ENCODE data around the gene TAOK2.
A peak's percentile ranks its signal among the peaks of the same experiment; 100 is the strongest.

Gene TAOK2

DNA sequence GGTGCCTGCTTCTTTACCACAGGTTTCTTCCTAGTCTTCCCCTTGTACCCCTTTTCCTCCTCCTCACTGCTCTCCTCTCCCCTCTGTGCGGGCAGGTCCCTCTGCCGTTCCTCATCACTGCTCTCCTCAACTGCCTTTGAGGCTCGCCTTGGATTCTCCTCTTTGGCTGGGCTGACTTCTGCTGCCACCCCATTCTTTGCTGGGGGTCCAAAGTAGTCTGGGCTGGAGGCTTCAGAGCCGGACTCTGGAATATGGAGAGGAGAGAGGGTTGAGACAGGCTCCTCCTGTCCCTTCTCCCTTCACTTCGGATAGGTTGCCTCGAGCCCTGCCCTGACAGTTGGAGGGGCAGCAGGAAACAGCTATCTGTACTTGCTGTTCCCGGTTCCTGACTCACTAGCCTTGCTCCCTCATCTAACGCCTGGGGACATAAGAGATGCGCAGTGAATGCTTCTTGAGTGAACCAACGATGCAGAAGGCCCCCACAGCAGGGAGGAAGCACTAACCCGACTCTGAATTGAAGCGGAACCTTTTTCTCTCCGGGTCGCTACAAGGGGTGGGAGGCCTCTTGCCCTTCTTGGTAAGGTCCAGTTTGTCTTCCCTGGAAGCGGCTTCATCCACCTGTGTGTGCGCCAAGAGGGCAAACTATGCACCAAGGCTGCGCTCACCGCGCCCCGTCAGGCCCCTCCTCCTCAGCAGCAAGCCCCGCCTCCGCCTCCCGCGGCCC is 21.1 kb downstream of the TAOK2 start:
- H3K27ac ChIP-seq (ENCODE audit: insufficient read depth, low read length, poor library complexity, severe bottlenecking), result peak overlapping the region; percentile 99
- H3K4me1 ChIP-seq (ENCODE audit: control insufficient read depth, insufficient read depth, low read length, poor library complexity, severe bottlenecking), result peaks cover 17% of the 10 kb centered on the region
- H3K27me3 ChIP-seq (replicated peaks; ENCODE audit: control insufficient read depth, insufficient read depth, low read length, poor library complexity, severe bottlenecking), result no peaks in the 10 kb centered on the region
- H3K36me3 ChIP-seq (ENCODE audit: control insufficient read depth, insufficient read depth, low read length), result peaks cover 38% of the 10 kb centered on the region
- peak overlapping the region; percentile 96 for H3K4me3 ChIP-seq (ENCODE audit: insufficient read depth, low read depth, low read length, poor library complexity, severe bottlenecking)
- no peaks in the 10 kb centered on the region for H3K9me3 ChIP-seq (ENCODE audit: control insufficient read depth, low read length)
- peak in 1 of 3 donors; percentile 53 for DNase-seq

DNA sequence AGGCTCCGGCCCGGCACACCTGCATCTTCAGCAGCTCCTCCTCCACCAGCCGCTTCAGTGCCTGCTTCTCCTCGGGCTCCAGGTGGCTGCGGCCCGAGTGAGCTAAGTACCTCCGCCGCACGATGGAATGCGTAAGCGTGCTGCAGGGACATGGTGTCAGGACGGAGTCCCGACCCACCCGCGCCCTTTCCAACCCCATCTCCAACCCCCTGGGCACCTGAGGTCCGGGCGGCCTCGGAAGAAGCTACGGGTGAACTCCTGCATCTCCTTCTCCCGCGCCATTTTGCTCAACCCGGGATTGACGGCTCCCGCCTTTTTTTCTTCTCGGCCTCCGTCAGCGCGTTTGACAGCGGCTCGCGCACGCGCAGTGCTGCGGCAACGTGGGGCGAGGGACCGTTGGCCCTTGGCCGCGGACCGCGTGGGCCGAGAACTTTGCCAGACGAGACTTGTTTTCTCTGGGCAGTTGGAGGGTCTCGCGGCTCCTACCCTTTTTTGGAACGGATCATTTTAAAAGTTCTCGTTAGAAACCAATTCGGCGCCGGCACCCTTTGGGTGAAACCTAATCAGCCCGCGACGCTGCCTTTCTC is 21.7 kb downstream of the TAOK2 start, which contains the start of gene HIRIP3:
HIRIP3 (minus strand) TSS at position 294 of the 587 bp plus-strand sequence; CDS start at position 282, 12 bp downstream.
- Histone ChIP-seq H3K27ac (ENCODE audit: insufficient read depth, low read length, poor library complexity, severe bottlenecking) (peak within 1 kb of the TSS; percentile 99), H3K4me1 (ENCODE audit: control insufficient read depth, insufficient read depth, low read length, poor library complexity, severe bottlenecking) (peaks cover 17% of the 10 kb centered on the region), H3K36me3 (ENCODE audit: control insufficient read depth, insufficient read depth, low read length) (peaks cover 40% of the 10 kb centered on the region), H3K4me3 (ENCODE audit: insufficient read depth, low read depth, low read length, poor library complexity, severe bottlenecking) (peak within 1 kb of the TSS; percentile 96), H3K27me3 (replicated peaks; ENCODE audit: control insufficient read depth, insufficient read depth, low read length, poor library complexity, severe bottlenecking) (no peaks in the 10 kb centered on the region), H3K9me3 (ENCODE audit: control insufficient read depth, low read length) (no peaks in the 10 kb centered on the region)
- DNase-seq, result peak; percentile 74 to 84 (median 78)

DNA sequence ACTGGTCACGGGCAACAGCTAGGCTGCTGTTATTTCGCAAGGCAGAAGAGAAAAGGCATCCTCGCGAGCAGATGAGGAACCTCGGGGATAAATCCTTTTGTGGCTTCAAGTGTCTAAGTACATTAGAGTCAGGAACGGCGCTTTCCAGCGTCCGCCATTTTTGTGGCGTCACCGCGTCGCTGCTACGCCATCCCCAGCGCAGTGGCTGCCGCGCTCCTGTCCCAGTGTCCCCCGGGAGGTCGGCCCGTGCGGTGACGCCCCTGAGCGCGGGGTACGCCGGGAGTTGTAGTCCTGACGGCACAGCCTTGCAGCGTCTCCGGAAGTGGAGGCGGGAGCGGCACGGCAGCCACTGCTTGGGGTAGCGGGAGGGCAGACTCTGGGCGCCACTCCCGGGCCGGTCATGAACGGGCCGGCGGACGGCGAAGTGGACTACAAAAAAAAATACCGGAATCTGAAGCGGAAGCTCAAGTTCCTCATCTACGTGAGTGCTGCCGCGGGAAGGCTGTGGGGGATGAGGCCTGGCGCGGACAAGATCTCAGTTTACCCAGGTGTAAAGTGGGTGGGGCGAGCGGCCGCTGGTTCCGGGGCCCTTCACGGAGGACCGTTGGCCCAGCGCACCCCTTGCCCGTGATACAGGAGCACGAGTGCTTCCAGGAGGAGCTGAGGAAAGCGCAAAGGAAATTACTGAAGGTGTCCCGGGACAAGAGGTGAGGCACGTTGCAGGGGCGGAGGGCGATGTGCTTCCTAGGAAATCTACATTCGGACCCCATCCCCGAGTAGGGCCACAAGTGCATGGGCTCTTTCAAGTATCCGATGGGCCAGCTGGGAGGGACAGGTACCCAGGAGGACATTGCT is 22.5 kb downstream of the TAOK2 start, which contains the start of gene INO80E:
INO80E (plus strand) TSS at position 331 of the 855 bp plus-strand sequence; CDS start at position 401, 70 bp downstream.
- peak within 1 kb of the TSS; percentile 99 for H3K27ac ChIP-seq (ENCODE audit: insufficient read depth, low read length, poor library complexity, severe bottlenecking)
- no peaks in the 10 kb centered on the region for H3K27me3 ChIP-seq (replicated peaks; ENCODE audit: control insufficient read depth, insufficient read depth, low read length, poor library complexity, severe bottlenecking)
- peak; percentile 95 to 99 (median 98) for DNase-seq
- H3K4me1 ChIP-seq (ENCODE audit: control insufficient read depth, insufficient read depth, low read length, poor library complexity, severe bottlenecking), result peaks cover 17% of the 10 kb centered on the region
- H3K4me3 ChIP-seq (ENCODE audit: insufficient read depth, low read depth, low read length, poor library complexity, severe bottlenecking), result peak within 1 kb of the TSS; percentile 96
- no peaks in the 10 kb centered on the region for H3K9me3 ChIP-seq (ENCODE audit: control insufficient read depth, low read length)
- peaks cover 36% of the 10 kb centered on the region for H3K36me3 ChIP-seq (ENCODE audit: control insufficient read depth, insufficient read depth, low read length)

DNA sequence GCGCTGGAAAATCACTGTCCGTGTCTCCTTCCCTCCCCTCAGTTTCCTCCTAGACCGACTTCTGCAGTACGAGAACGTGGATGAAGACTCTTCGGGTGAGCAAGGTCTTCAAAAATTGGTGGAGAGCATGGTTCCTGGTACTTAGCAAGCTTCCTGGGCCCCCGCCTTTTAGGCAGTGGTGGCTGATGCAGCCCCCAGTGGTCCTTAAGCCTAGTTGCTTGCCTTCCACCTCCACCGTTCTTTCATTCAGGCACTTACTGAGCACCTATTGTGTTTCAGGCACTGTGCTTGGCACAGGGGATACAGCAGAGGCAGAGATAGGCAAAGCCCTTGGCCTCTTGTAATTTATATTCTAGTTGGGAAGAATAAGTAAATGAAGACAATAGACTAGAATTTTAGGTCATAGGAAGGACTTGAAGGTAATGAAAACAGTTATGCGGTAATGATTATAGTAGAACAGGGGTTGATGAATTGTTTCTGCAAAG is 23.1 kb downstream of the TAOK2 start:
- Histone ChIP-seq H3K27me3 (replicated peaks; ENCODE audit: control insufficient read depth, insufficient read depth, low read length, poor library complexity, severe bottlenecking) (no peaks in the 10 kb centered on the region), H3K4me3 (ENCODE audit: insufficient read depth, low read depth, low read length, poor library complexity, severe bottlenecking) (peak overlapping the region; percentile 96)

DNA sequence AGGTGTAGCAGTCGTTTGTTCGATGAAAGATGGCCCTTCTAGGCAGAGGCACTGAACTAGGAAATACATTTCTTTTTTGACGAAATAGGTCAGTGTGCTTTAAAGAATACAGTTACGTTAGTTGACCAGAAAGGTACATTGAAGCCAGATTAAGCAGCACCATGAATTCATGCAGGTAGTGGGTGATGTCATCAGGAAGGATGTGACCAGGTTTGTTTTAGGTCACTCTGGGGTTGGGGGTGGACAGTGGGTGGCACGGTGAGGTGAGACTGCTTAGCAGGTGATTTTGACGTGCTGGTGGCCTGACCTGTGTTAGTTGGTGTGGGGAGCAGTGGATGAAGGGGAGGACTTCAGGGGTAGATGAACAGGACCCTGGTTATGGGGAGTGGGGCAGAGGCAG is 25.9 kb downstream of the TAOK2 start:
- peaks cover 16% of the 10 kb centered on the region for H3K36me3 ChIP-seq (ENCODE audit: control insufficient read depth, insufficient read depth, low read length)
- H3K9me3 ChIP-seq (ENCODE audit: control insufficient read depth, low read length), result no peaks in the 10 kb centered on the region
- no peak overlapping the region for H3K27ac ChIP-seq (ENCODE audit: insufficient read depth, low read length, poor library complexity, severe bottlenecking)
- DNase-seq, result no peak
- no peaks in the 10 kb centered on the region for H3K27me3 ChIP-seq (replicated peaks; ENCODE audit: control insufficient read depth, insufficient read depth, low read length, poor library complexity, severe bottlenecking)
- peaks cover 14% of the 10 kb centered on the region for H3K4me1 ChIP-seq (ENCODE audit: control insufficient read depth, insufficient read depth, low read length, poor library complexity, severe bottlenecking)
- H3K4me3 ChIP-seq (ENCODE audit: insufficient read depth, low read depth, low read length, poor library complexity, severe bottlenecking), result no peak overlapping the region

More for the DNA sequence above, 23.1 kb downstream of the TAOK2 start:
- no peak for DNase-seq
- peak overlapping the region; percentile 99 for H3K27ac ChIP-seq (ENCODE audit: insufficient read depth, low read length, poor library complexity, severe bottlenecking)
- H3K36me3 ChIP-seq (ENCODE audit: control insufficient read depth, insufficient read depth, low read length), result peaks cover 32% of the 10 kb centered on the region
- peaks cover 17% of the 10 kb centered on the region for H3K4me1 ChIP-seq (ENCODE audit: control insufficient read depth, insufficient read depth, low read length, poor library complexity, severe bottlenecking)
- H3K9me3 ChIP-seq (ENCODE audit: control insufficient read depth, low read length), result no peaks in the 10 kb centered on the region

DNA sequence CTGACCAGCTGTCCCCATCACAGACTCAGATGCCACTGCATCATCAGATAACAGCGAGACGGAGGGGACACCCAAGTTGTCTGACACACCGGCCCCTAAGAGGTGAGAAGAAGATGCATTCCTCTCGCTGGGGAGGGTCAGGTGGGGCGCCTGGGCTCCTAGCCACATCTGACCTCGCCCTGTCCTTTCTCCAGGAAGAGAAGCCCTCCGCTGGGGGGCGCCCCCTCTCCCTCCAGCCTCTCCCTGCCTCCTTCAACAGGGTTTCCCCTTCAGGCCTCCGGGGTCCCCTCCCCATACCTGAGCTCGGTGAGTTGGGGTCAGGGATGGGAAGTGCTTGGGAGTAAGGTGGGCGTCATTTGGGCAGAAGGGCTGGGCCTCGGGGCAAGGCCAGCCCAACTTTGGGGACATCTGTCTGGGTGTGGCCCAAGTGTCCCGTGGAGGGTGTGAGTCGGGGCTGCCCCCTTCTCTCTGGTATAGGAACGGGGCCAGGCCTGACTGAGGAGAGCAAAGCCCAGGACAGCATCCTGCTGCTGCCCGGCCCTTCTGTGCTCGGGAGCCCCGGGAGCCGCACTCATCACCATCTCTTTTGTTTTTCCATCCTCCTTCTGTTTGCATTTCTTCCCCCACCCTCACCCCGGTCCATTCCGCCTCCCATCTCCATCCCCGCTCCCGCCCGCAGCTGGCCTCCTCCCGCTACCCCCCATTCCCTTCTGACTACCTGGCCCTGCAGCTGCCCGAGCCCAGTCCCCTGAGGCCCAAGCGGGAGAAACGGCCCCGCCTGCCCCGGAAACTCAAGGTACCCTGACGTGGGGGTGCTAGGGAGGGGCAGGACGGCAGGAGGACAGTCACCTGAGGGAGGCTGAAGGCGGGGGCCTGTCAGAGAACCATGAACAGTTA is 27.3 kb downstream of the TAOK2 start:
- Histone ChIP-seq H3K9me3 (ENCODE audit: control insufficient read depth, low read length) (no peaks in the 10 kb centered on the region), H3K36me3 (ENCODE audit: control insufficient read depth, insufficient read depth, low read length) (peaks cover 12% of the 10 kb centered on the region), H3K4me3 (ENCODE audit: insufficient read depth, low read depth, low read length, poor library complexity, severe bottlenecking) (no peak overlapping the region), H3K4me1 (ENCODE audit: control insufficient read depth, insufficient read depth, low read length, poor library complexity, severe bottlenecking) (peaks cover 8% of the 10 kb centered on the region), H3K27me3 (replicated peaks; ENCODE audit: control insufficient read depth, insufficient read depth, low read length, poor library complexity, severe bottlenecking) (no peaks in the 10 kb centered on the region), H3K27ac (ENCODE audit: insufficient read depth, low read length, poor library complexity, severe bottlenecking) (no peak overlapping the region)
- DNase-seq, result no peak

DNA sequence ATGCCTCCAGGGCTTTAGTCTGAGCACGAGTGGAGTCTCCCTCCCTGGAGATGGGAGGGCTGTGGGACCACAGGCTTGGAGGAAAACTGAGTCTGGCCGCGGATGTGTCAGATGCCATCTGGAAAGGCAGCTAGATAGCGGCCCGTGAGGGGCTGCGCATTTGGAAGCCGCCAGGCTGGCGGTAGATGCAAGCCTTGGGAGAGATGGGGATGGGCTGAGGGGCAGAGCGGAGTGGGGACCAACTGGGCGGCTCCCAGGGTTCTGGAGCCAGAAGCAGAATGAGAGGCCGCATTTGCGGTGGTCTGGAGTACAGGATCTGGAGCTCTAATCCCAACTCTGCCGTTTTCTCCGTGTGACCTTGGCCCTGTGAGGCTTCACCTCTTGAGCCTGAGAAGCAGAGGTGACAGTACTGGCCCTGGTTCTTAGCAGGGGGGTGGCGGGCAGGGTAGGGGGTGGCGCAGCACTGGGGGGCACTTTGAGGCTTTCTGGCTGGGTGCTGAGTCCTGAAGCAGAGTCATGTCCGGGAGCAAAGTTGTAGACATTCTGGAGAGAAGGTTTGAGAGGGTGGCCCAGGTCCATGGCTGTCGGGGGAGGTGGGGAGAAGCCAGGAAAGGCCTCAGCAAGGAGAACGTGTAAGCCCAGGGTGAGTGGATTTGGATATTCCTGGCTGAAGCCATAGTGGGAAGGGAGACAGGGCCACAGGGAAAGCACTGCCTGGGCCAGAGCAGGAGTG is 29.1 kb downstream of the TAOK2 start:
- Histone ChIP-seq H3K4me3 (ENCODE audit: insufficient read depth, low read depth, low read length, poor library complexity, severe bottlenecking) (no peak overlapping the region), H3K27me3 (replicated peaks; ENCODE audit: control insufficient read depth, insufficient read depth, low read length, poor library complexity, severe bottlenecking) (no peaks in the 10 kb centered on the region), H3K4me1 (ENCODE audit: control insufficient read depth, insufficient read depth, low read length, poor library complexity, severe bottlenecking) (no peaks in the 10 kb centered on the region)

DNA sequence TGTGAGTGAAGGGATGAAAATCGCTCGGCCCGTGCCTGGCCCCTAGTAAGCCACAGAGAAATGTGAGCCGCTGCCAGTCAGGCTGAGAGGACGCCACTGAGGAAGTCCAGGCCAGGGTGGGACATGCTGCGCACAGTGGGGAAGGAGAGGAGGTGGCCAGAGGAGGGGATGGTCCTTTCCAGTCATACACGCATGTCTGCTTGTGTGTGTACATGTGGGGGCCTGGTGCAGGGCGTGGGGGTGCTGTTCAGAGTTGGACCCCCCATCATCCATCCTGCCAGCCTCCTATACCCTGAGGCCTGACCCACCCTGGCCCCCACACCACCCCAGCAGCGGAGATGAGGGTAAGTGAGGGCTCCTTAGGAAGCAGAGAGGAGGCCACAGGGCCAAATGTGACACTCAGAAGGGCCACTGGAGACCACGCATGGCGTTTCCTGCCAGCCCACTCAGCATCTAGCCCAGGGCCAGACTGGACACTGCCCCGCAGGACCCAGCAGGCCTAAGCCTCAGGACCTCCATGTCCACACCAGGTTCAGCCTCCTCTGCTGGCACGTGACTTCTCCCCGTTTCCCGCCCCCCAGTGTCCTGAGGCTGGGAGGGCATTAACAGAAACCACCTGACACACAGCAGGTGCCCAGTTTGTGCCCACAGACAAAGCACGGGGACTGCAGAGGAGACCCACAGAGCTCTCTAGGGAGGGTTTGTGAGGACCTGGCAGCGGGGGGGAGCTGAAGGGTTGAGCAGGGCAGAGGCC is 30.2 kb downstream of the TAOK2 start:
- no peaks in the 10 kb centered on the region for H3K4me1 ChIP-seq (ENCODE audit: control insufficient read depth, insufficient read depth, low read length, poor library complexity, severe bottlenecking)
- H3K27ac ChIP-seq (ENCODE audit: insufficient read depth, low read length, poor library complexity, severe bottlenecking), result no peak overlapping the region
- H3K36me3 ChIP-seq (ENCODE audit: control insufficient read depth, insufficient read depth, low read length), result peaks cover 12% of the 10 kb centered on the region

More for the DNA sequence above, 29.1 kb downstream of the TAOK2 start:
- peaks cover 12% of the 10 kb centered on the region for H3K36me3 ChIP-seq (ENCODE audit: control insufficient read depth, insufficient read depth, low read length)
- no peaks in the 10 kb centered on the region for H3K9me3 ChIP-seq (ENCODE audit: control insufficient read depth, low read length)
- DNase-seq, result no peak
- no peak overlapping the region for H3K27ac ChIP-seq (ENCODE audit: insufficient read depth, low read length, poor library complexity, severe bottlenecking)

More for the DNA sequence above, 30.2 kb downstream of the TAOK2 start:
- Histone ChIP-seq H3K9me3 (ENCODE audit: control insufficient read depth, low read length) (no peaks in the 10 kb centered on the region), H3K27me3 (replicated peaks; ENCODE audit: control insufficient read depth, insufficient read depth, low read length, poor library complexity, severe bottlenecking) (no peaks in the 10 kb centered on the region), H3K4me3 (ENCODE audit: insufficient read depth, low read depth, low read length, poor library complexity, severe bottlenecking) (no peak overlapping the region)
- DNase-seq, result no peak
